ENCODE results near the gene PDE6A.
"Not testable (repeated sequence)": the region's sequence is repeated elsewhere in the genome, so short reads cannot be mapped to it uniquely, and the experiment has no call there.

PDE6A gene

GRCh38 chr5:149888280-149888679 is 56.3 kb downstream of the PDE6A start:
- DNase-seq = no peak

GRCh38 chr5:149887622-149888183 is 56.9 kb downstream of the PDE6A start:
- no peak for DNase-seq

GRCh38 chr5:149886692-149887470 is 57.7 kb downstream of the PDE6A start:
- no peak for DNase-seq

- DNase-seq = no peak
Measured at GRCh38 chr5:149886060-149886459, 58.5 kb downstream of the PDE6A start.

- DNase-seq = no peak
Measured at GRCh38 chr5:149885513-149885912, 59.1 kb downstream of the PDE6A start.

- DNase-seq = no peak
Measured at GRCh38 chr5:149883550-149883949, 61.0 kb downstream of the PDE6A start.

- not testable (repeated sequence) for DNase-seq
Measured at GRCh38 chr5:149882633-149883032, 62.0 kb downstream of the PDE6A start.

GRCh38 chr5:149881874-149882273 is 62.7 kb downstream of the PDE6A start:
- no peak for DNase-seq

- DNase-seq = no peak
Measured at GRCh38 chr5:149881069-149881622, 63.4 kb downstream of the PDE6A start.

GRCh38 chr5:149879593-149879992 is 65.0 kb downstream of the PDE6A start:
- DNase-seq = not testable (repeated sequence)

- peak; percentile 19 for DNase-seq
Measured at GRCh38 chr5:149878371-149878770, 66.2 kb downstream of the PDE6A start.

- DNase-seq = no peak
Measured at GRCh38 chr5:149873896-149874295, 70.7 kb downstream of the PDE6A start.

- DNase-seq = no peak
Measured at GRCh38 chr5:149872351-149873040, 72.1 kb downstream of the PDE6A start.

- no peak for DNase-seq
Measured at GRCh38 chr5:149871471-149871870, 73.1 kb downstream of the PDE6A start.

- DNase-seq = no peak
Measured at GRCh38 chr5:149870697-149871096, 73.9 kb downstream of the PDE6A start.

GRCh38 chr5:149870232-149870631 is 74.4 kb downstream of the PDE6A start:
- no peak for DNase-seq

GRCh38 chr5:149869411-149869821 is 75.2 kb downstream of the PDE6A start:
- DNase-seq = peak; percentile 19

GRCh38 chr5:149865746-149866145 is 78.8 kb downstream of the PDE6A start:
- no peak for DNase-seq

GRCh38 chr5:149863830-149864229 is 80.8 kb downstream of the PDE6A start:
- DNase-seq = no peak

GRCh38 chr5:149863176-149863575 is 81.4 kb downstream of the PDE6A start:
- DNase-seq = no peak

- DNase-seq = no peak
Measured at GRCh38 chr5:149860801-149861322, 83.7 kb downstream of the PDE6A start.

GRCh38 chr5:149859746-149860145 is 84.8 kb downstream of the PDE6A start:
- DNase-seq = no peak

GRCh38 chr5:149858481-149858880 is 86.1 kb downstream of the PDE6A start:
- not testable (repeated sequence) for DNase-seq
